Nucleus accumbens (tissue), 56 donors: ENCODE results near the gene DUSP1.

Source experiments
- DNase-seq, 56 donors: peaks; one replicate each; lab custom pipeline; 2025; lab: John Stamatoyannopoulos, UW

DUSP1 gene

GRCh38 chr5:172747471-172747870 is 23.5 kb downstream of the DUSP1 start:
- no peak for DNase-seq

GRCh38 chr5:172746725-172747124 is 24.3 kb downstream of the DUSP1 start:
- DNase-seq, result no peak

- DNase-seq, result no peak
Observed at GRCh38 chr5:172745838-172746237, 25.2 kb downstream of the DUSP1 start.

- no peak for DNase-seq
Observed at GRCh38 chr5:172745406-172745805, 25.6 kb downstream of the DUSP1 start.

DNA sequence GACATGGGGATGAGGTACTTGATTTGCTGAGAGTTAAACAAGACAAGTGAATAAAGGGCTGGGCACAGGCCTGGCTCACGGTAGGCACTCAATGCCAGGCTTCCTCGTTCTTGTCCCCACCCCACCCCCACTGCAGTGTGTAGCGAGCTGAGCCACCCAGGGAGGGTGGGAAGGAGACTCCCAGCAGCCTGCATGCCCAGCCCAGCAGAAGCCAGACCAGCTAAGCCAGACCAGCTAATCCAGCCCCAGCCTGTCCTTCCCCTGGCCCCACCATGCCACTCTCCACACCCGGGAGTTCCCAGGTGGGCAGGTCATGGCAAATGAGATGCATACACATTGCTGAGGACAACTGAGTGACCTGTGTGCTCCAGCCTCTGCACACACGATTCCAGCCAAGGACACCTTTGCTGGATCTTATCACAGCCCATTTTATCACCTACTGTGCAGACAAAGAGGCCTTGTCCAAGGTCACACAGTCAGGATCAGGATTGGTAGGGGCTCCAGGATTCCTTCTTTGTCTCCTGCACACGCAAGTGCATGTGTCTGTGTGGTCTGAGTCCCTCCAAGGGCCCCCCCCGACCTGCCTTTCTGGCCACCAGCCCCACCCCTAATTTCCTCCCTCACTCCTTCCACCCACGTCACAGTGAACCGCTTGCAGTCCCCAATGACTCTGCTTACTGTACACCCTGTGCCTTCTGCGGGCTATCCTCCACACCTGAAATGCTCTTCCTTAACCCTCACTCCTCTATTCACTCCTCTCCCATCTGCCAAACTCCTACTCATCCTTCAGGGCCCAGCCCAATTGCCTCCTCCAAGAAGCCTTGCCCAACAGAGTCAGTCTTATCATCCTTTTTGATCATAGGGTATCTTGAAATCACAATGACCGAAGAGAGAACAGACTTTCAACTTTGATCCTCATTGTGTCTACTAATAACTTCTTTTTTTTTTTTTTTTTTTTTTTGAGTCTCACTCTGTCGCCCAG is 26.6 kb downstream of the DUSP1 start:
- no peak for DNase-seq

DNA sequence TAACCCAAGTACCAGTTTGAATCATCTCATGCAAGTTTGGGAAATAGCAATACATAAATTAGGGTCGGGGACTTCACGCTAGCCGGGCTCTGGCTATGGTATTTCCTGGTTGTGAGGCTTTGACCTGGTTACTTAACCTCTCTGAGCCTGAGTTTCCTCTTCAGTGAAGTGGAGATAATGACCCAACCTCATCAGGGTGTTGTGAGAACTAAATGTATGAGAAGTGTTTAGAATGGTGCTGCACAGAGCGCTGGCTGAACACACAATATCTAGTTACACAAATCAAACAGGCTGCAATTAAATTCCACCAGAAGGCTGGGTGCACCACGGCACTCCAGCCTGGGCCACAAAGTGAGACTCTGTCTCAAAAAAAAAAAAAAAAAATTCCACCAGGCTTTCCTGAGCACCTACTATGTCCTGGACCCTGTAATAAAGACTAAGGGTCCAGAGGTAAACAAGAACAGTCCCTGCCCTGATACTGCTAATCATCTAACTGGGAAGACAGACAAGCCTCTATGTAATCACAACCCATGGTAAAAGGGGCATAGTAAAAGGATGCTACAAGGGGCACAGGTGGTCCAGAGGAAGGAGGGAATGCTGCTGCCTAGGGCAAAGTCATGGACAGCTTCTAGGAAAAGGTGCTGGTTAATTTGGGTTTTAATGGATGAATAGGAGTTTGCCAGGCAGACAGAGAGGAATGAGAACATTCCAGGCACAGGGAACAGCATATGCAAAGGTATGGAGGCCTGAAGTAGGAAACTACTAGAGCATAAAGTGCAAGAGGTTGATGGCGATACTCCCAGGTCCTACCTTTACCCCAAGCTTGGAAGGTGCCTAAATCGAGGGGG is 27.7 kb downstream of the DUSP1 start:
- no peak for DNase-seq

DNA sequence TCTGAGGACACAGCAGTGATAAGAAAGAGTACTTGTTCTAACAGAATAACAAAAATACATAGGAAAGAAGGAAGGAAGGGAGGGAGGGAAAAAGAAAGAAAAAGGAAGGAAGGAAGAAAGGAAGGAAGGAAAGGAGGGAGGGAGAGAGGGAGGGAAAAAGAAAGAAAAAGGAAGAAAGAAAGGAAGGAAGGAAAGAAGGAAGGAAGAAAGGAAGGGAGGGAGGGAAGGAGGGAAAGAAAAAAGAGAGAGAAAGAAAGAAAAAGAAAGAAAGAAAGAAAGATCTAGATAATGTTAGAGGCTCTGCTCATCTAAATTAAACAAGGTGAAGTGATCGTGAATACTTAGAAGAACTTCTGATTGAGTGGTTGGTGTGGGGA is 29.8 kb downstream of the DUSP1 start:
- DNase-seq, result no peak

GRCh38 chr5:172740428-172741205 is 30.4 kb downstream of the DUSP1 start:
- peak in 4 of 56 donors; percentile 10 to 37 (median 22) for DNase-seq

- DNase-seq, result peak in 3 of 56 donors; percentile 3 to 27 (median 13)
Observed at GRCh38 chr5:172739375-172739774, 31.6 kb downstream of the DUSP1 start.

DNA sequence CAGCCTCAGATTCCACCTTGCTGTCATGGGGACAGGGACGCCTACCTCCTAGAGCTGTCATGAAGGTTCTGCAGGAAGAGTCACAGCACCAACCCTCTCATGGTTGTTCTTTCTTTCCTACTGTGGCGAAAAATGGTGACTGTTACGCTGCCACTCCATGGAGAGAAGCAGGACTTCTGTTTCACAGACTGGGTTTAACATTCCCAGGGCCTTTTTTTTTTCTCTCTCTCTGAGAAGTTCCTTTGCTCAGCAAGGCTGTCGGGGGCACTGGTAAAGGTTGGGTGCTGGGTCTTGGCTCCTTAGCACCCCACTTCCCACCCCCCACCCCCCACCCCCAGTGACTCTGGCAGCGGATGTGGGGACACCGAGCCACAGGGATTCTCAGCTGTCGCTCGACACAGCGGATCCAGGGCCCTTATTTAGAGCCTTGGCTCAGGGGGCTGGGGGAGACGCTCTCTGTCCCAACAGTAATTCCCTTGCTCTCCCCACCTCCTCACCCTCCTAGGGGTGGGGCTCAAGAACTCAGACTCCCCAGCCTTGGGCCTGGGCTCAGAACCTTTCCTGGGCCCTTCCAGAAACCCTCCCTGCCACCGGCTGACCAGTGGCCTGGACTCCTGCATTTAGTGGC is 34.4 kb downstream of the DUSP1 start:
- no peak for DNase-seq

DNA sequence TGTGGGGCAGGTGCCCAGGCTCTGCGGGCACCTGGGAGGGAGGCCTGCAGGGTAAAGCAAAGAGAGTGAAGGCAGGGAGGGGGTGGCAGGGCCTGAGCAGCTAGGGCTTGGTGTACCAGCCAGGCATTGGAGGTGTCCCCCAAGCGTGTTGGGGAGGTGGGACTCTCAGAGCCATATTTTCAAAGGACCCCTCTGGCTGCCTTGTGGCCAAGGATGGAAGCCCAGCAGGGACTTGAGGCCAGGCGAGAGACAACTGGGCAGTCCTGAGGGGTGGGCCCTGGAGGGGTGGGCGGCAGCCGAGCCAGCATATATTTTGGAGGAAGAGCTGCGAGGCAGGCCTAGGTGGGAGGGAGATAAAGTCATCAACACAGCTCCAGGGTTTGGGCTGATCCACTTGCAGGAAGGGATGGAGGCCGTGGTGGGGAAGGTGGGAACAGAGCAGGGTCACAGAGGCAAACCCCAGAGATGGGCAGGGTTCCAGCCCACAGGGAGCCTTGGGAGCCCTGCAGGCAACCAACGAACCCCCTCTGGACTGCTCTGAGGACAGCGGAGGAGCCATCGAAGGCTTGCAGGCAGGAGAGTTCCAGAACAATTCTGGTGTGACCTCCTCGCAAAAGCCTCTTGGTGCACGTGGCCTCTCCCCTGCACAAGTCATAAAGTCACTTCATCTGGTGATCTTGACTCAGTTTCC is 35.7 kb downstream of the DUSP1 start:
- DNase-seq, result no peak

DNA sequence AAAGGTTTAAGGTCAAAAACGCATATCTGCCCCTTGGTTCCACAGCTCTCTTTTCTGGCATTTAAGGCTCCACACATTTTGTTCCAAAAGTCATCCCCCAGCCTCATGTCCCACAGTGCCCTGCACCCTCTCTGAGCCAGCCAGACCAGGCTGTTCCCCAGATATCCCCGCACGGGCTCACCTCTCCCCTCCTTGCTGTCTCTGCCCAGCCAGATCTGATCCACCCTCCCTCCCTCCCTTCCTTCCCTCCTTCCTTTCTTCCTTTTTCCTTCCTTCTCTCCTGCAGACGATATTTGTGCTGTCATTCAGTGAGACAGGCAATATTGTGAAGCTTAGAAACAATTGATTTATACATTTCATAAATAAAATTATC is 37.0 kb downstream of the DUSP1 start:
- DNase-seq, result no peak

- no peak for DNase-seq
Observed at GRCh38 chr5:172733131-172733973, 37.6 kb downstream of the DUSP1 start.

- DNase-seq, result no peak
Observed at GRCh38 chr5:172732201-172732865, 38.7 kb downstream of the DUSP1 start.

DNA sequence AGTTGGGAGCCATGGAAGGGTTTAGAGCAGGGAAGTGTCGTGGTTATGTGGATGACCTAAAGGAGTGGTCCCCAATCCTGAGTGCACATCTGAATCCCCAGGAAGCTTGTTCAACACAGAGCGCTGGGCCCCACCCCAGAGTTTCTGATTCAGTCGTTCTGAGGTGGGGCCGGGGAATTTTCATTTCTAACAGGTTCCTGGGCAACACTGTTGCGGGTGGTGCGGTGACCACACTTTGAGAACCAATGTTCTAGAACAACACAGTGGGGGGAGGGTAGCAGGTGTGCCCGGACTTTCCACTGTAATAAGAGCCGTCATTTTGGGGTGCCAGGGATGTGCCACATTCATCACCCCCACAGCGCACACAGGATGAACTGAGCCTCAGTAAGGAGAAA is 39.3 kb downstream of the DUSP1 start:
- no peak for DNase-seq

- no peak for DNase-seq
Observed at GRCh38 chr5:172730981-172731679, 39.9 kb downstream of the DUSP1 start.

DNA sequence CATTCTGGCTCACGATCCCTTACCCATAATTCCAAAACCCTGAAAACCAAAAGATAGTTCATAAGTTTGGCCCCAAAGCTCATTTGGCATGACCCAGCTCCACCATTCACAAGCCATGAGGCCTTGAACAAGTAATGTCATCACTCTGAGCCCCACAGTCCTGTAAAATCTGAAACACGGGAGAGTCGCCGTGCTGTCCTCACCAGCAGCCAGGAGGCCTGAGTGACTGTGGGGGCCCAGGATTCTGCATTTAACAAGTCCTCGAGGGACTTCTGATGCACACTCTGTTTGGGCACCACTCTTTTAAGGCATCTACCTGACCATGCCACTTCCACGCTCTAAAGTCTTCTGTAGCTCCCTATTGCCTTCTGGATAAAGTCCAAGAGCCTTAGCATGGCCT is 40.8 kb downstream of the DUSP1 start:
- DNase-seq, result no peak

DNA sequence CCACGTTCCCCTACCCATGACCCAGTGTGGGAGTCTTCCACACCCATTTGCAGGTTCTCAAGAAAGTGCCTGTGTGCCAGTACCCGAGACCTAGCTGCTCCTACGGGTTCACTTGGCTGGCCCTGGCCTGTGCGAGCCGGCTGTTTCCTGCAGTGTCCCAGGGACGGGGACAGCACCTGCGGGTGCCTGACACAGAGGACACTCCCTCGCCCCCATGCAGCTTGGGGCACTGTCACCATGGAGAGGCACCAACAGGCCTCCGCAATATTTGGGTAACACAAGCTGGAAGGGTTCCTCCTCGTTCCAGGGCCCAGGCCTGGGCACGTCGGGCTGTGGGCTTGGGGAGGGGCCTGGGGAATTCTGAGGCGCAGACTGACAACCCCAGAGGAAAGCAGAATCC is 41.4 kb downstream of the DUSP1 start:
- no peak for DNase-seq
